ENCODE results near the gene TSTD2.

Gene TSTD2

GRCh38 chr9:97560154-97560553 is 73.0 kb downstream of the TSTD2 start:
- no peak for DNase-seq

DNA sequence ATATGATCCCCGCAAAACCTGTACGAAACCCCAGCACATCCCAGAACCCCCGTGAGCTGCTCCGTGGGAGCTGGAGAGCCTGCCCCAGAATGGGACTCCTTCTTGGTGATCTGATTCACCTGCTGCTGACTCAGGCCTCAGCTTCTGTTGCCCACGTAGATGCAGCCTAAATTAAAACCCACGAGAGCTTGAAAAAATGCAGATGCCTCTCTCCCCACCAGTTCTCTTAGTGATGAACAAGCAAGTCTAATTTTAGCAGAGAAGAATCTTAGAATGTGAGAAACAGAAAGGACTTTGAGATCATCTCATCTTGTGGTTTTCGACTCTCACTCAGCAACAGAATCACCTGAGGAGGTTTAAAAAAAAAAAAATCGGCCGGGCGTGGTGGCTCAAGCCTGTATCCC is 74.1 kb downstream of the TSTD2 start:
- DNase-seq: no peak

DNA sequence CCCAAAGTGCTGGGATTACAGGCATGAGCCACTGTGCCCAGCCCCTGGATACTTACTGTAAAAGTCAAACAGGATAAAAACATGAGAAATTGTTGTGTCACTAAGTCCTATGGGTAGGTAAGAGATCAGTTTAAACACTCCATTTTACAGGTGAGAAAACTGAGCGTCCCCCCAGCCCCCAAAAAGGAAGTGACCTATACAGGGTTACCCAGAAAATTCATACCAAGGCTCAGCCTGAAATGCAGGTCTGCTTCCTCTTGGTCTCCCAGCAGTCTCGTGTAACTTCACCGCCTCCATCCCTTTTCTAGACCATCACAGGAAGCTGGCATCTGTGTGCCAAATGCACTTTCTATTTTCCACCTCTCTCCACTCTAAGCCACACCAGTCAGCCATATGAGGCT is 74.5 kb downstream of the TSTD2 start:
- no peak for DNase-seq

DNA sequence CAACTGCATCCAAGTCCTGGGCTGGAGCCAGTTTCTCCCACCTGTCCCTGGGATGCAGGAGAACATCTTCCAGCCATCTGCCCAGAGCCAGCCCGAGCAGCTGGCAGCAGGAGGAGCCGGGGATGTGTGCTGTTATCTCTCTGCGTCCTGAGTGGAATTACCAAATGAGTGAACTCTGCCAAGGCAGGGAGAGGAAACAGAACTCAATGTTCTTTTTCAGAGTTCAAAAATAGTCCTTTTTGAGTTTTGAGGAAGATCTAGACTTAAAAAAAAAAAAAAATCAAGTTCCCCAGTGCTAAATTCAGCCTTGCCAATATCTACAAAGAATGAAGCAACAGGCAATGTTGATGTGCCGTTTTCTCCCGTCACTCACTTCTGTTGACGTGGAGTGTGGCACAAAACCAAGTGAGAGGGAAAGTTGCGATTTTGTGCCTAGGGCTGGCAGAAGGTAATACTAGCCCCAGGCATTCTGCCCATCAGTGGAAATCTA is 75.5 kb downstream of the TSTD2 start:
- no peak for DNase-seq

GRCh38 chr9:97556721-97557605 is 76.2 kb downstream of the TSTD2 start:
- DNase-seq: no peak

DNA sequence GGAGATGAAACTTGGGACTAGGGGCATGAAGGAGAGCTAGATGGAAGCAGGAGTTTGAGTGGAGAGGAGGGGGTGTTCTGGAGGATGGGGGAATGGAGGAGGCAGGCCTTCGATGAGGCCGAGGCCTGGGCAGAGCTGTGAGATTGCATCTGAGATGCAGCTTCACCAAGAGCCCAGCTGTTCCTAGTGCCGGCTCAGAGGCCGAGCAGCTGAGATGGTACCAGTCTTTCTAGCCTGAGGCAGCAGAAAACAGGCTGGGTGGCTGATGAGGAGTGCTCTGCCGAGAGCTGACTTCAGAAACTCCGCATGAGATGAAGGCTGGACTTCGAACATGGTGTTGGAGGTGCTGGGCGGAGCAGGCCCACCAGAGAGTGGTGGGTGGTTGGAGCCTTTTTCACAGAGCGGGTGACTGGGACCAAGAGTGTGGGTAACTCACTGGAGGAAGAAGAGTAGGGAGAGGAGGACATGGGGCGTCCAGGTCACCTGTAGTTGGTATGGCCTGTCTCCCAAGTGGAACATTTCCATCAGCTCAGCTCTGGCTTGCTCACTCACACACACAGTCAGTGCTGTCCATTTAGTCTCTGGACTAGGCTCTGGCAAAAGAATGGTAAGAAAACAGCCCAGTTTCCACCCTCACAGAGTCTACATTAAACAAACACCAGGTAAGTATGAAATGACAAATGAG is 77.0 kb downstream of the TSTD2 start:
- no peak for DNase-seq

GRCh38 chr9:97555164-97555563 is 78.0 kb downstream of the TSTD2 start:
- DNase-seq: no peak

GRCh38 chr9:97554566-97555075 is 78.5 kb downstream of the TSTD2 start:
- no peak for DNase-seq

DNA sequence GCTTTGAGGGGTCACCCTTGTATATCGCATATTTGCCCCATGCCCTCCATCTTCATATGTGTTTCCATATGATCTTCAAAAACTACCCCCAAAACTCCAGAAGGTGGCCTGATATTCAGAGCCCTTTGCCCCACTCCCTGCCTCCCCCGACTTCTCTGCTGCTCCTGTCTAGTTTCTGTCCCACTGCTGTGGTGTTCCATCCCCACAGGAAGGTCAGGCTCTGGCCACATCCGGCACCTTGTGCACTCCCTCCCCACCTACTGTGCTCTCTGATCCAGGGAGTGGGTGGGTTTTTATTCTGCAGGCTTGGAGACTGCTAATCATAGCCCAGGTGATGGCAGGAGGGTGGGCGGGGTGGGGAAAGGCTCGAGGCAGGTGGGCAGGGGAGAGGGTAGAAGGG is 79.3 kb downstream of the TSTD2 start:
- DNase-seq: no peak

- no peak for DNase-seq
These were observed 80.0 kb downstream of the TSTD2 start for GRCh38 chr9:97553141-97553540.

DNA sequence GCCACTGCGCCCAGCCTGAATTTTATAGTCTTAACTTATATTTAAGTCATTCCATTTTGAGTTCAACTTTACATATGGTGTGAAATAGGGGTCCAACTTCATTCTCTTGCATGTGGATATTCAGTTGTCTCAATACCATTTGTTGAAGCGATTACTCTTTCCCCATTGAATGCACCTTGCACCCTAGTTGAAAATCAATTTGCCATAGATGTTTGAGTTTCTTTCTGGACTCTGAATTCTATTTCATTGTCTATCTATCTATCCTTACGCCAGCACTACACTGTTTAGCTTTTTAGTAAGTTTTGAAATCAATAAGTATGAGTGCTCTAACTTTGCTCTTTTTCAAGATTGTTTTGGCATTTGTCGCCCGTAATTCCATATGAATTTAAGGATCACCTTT is 81.9 kb downstream of the TSTD2 start:
- DNase-seq: no peak

DNA sequence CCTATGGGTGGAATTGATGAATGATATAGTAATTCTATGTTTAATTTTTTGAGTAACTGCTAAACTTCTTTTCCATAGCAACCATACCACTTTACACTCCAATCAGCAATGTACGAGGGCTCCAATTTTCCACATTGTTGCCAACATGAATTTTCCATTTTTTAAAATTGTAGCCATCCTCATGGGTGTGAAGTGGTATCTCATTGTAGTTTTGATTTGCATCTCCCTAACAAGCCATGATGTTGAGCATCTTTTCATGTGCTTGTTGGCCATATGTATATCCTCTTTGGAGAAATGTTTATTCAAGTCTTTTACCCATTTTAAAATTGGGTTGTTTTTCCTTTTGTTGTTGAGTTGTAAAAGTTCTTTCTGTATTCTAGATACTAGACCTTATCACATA is 82.8 kb downstream of the TSTD2 start:
- DNase-seq: no peak

Measured in activated effector memory CD4-positive, alpha-beta T cell treated with Interleukin-2 at 50 U/mL for 16 hours (primary cell).